HG02852 (cell line): ENCODE measurements around the gene CYP4Z1.
"Not testable (repeated sequence)": the region's sequence is repeated elsewhere in the genome, so short reads cannot be mapped to it uniquely, and the experiment has no call there.

Source experiments
- ATAC-seq: cut with Tn5 transposase; IDR thresholded peaks from one replicate; pipeline ENCODE4 v1.9.1; 2021; ENCODE audit warnings: mild to moderate bottlenecking, moderate library complexity; ENCODE audit not compliant: unreplicated experiment

Gene CYP4Z1

GRCh38 chr1:47128221-47128620, 61.2 kb downstream of the CYP4Z1 start:
- ATAC-seq, result no peak

GRCh38 chr1:47128854-47129253, 61.8 kb downstream of the CYP4Z1 start:
- not testable (repeated sequence) for ATAC-seq

DNA sequence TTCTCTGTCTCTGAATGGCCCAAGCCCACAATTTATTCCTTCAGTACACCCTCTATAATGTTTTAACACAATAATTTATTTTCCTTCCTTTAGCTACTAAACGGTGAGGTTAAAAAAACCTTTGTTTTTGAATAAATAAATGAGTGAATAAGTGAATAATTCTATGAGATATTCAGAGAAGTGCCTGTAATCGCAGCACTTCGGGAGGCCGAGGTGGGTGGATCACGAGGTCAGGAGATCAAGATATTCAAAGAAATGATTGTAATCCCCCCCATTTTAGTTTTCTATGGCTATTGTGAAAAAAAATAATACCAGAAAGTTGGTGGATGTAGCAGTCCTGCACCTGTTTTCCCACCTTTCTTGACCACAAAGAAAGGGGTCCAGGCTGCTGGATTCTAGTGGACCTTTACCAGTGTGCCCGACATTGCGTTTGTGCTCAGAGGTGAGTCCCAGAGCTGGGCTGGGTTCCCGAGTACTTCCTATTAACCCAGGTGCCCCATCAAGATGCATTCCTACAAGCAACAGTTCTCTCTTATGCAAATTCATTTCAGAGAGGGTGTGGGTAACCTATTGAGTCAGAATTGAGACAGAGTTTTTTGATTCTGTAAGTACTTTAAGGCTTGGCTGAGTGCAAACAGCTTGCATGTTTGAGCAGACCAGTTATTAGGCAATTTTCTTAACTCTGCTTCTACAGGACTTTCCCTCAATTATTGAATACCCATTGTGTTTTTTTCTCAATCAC, 62.6 kb downstream of the CYP4Z1 start:
- not testable (repeated sequence) for ATAC-seq

- not testable (repeated sequence) for ATAC-seq
Observed at GRCh38 chr1:47132665-47133064, 65.6 kb downstream of the CYP4Z1 start.

GRCh38 chr1:47137198-47137597, 70.2 kb downstream of the CYP4Z1 start, which contains the start of gene CYP4A22:
Gene CYP4A22 (plus strand): TSS chr1:47137441. CDS start chr1:47137486, 45 bp downstream.
- no peak for ATAC-seq

GRCh38 chr1:47137925-47138615, 71.0 kb downstream of the CYP4Z1 start:
- ATAC-seq, result no peak

DNA sequence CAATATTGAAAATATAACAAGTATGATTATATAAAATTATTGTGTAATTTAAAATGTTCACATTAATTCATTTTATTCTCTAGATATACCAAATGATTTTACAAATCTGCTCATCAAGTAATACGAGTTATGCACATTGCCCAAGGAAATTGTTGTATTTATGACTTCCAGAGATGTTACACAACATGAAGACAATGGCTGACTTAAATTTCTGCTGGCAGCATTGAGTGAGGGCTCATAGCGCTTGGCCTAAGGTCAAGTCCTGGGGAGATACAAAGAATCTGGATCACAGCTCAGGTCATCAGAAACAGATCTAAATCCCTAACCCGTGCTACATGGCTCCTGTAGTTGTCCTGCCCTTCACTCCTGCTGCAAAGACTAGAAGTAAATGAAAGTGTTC, 73.3 kb downstream of the CYP4Z1 start:
- not testable (repeated sequence) for ATAC-seq

DNA sequence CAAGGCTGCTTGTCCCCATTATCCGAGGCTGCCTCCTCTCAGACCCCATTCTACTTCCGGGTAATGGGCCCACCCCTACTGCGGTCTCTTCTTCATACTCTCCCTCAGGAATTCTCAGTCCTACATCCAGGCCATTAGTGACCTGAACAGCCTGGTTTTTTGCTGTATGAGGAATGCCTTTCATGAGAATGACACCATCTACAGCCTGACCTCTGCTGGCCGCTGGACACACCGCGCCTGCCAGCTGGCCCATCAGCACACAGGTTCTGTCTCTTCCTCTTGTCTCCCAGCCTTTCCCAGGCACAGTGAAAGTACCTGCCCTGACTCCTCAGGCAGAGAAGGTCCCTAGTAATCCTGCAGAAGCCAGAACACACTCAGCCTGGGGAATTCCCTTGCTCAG, 76.6 kb downstream of the CYP4Z1 start:
- not testable (repeated sequence) for ATAC-seq

DNA sequence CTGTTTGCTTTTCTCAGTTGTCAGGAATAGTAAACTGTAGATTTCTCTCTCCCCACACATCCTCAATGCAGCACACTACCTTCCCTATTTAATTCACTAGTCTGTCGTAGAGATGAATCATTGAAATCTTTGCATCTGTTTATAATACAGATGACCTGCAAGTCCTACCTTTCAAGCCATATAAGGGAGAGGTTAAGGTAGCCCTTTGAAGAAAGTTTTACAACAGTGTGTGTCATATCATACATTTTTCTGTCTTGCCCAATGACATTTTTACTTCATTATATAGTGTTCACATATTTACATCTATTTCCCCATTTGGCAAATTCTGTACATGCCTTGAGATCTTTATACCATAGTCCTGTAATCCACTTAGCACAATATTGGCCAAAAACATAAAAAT, 79.5 kb downstream of the CYP4Z1 start:
- not testable (repeated sequence) for ATAC-seq

- ATAC-seq, result no peak
Observed at GRCh38 chr1:47147047-47147785, 80.2 kb downstream of the CYP4Z1 start.

DNA sequence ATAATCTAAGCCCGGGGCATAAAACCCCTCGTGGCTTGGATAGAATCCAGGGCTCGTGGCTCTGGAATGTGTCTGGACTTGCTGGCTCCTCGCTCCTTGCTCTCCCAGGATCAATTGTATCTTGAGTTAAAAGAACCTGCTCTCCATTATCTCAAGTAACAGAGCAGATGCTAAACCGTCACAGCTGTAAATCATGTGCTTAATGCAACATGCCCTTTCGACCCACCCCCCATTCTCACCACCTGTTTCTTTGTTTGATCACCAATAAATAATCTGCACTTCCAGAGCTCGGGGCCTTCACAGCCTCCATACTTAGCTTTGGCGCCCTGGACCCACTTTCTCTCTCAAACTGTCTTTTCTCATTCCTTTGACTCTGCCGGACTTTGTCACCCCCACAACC, 82.1 kb downstream of the CYP4Z1 start:
- not testable (repeated sequence) for ATAC-seq

GRCh38 chr1:47156457-47156856, 89.4 kb downstream of the CYP4Z1 start:
- ATAC-seq, result not testable (repeated sequence)

- not testable (repeated sequence) for ATAC-seq
Observed at GRCh38 chr1:47157957-47158356, 90.9 kb downstream of the CYP4Z1 start.

GRCh38 chr1:47160716-47161115, 93.7 kb downstream of the CYP4Z1 start:
- ATAC-seq, result no peak

DNA sequence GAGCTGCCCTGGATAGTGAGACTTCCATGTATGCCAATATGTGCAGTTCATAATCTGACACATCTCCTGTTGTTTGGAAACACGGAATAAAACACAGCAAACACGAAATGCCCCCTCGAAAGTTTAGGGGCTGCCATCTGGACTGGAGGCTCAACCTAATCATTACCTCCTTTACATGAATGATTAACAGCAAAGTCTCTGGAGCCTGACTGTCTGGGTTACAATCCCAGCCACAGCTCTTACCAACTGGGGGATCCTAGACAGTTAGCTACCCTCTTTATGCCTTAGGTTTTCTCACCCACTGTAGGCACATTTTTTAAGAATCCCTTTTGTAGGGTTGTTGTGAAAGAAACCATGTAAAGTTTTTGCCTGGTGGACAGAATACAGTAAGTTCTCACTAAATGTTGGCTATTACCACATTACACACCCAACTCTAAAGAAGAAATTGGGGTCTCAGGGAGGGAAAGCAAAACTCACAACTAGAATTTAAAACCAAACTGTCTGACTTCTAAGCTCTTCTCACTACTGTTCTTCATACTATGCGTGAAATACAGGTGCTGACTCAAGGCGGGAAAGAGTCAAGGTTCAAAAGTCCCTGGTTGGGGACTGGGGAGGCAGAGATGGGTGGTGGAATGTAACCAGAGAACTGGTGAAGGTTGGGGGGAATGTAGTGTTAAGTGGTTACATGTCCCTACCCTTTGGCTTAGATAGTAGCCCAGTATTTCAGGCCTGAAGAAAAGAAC, 94.4 kb downstream of the CYP4Z1 start:
- ATAC-seq, result no peak

GRCh38 chr1:47164552-47164951, 97.5 kb downstream of the CYP4Z1 start:
- ATAC-seq, result no peak
